CD14-positive monocyte (primary cell): ENCODE measurements around the gene RFX3. TPM values are rescaled to one million over a fixed set of nuclear protein-coding genes. Genes with fewer than 3 reads are reported as not detected.

Experiments
- DNase-seq, 3 donors: peaks; one replicate each; pipeline ENCODE4 v3.0.0-alpha.2; 2011 to 2022
- H2AFZ ChIP-seq: 2 replicates; pipeline ENCODE4 v1.6.0; 2012; ENCODE audit warnings: mild to moderate bottlenecking, low read depth, low read length, inconsistent platforms; ENCODE audit not compliant: insufficient read depth, poor library complexity, severe bottlenecking
- H3K27ac ChIP-seq, 2 donors: 1 replicate in 1 of 2; 2 replicates in 1 of 2; pipeline ENCODE4 v1.5.1; 2012 to 2013; ENCODE audit warnings: low read length in 2 of 2, control low read depth in 1 of 2, inconsistent platforms in 1 of 2, low read depth in 1 of 2, mild to moderate bottlenecking in 1 of 2
- H3K27me3 ChIP-seq, 2 donors: one replicate each; pipeline versions ENCODE4 v1.6.0 to v1.6.1; 2011 to 2013; ENCODE audit warnings: low read length in 2 of 2; ENCODE audit not compliant: control insufficient read depth in 2 of 2, insufficient read depth in 2 of 2
- H3K36me3 ChIP-seq, 2 donors: replicated peaks in 1 of 2; 1 replicate in 1 of 2; 2 replicates in 1 of 2; pipeline versions ENCODE4 v1.5.1 to v1.6.1; 2012 to 2013; ENCODE audit warnings: low read length in 2 of 2, control low read depth in 1 of 2, inconsistent platforms in 1 of 2, mild to moderate bottlenecking in 1 of 2; ENCODE audit not compliant: insufficient read depth in 2 of 2, control insufficient read depth in 1 of 2
- H3K4me1 ChIP-seq, 2 donors: 1 replicate in 1 of 2; 2 replicates in 1 of 2; pipeline versions ENCODE4 v1.5.1 to v1.6.1; 2012 to 2013; ENCODE audit warnings: low read length in 2 of 2, control low read depth in 1 of 2, inconsistent platforms in 1 of 2, mild to moderate bottlenecking in 1 of 2, moderate library complexity in 1 of 2; ENCODE audit not compliant: insufficient read depth in 2 of 2, control insufficient read depth in 1 of 2
- H3K4me2 ChIP-seq: replicated peaks from 2 replicates; pipeline ENCODE3; 2012; ENCODE audit warnings: low read length, moderate library complexity, mild to moderate bottlenecking; ENCODE audit not compliant: poor library complexity, severe bottlenecking; ENCODE audit errors: extremely low read depth
- H3K4me3 ChIP-seq, 3 experiments: fragments of 200-600 bp in 1 of 3; sonication (generic) in 1 of 3; replicated peaks in 1 of 3; 1 replicate in 2 of 3; 2 replicates in 1 of 3; pipeline ENCODE4 v1.5.1; 2011 to 2013; ENCODE audit warnings: low read length in 3 of 3, mild to moderate bottlenecking in 3 of 3, control low read depth in 2 of 3, low read depth in 2 of 3, inconsistent platforms in 1 of 3, moderate library complexity in 1 of 3
- H3K79me2 ChIP-seq: 2 replicates; pipeline ENCODE4 v1.6.0; 2012; ENCODE audit warnings: mild to moderate bottlenecking, control low read depth, inconsistent platforms, low read length, moderate library complexity; ENCODE audit not compliant: insufficient read depth
- H3K9ac ChIP-seq: 2 replicates; pipeline ENCODE4 v1.6.0; 2017; ENCODE audit warnings: low read length, mild to moderate bottlenecking; ENCODE audit not compliant: insufficient read depth, poor library complexity, severe bottlenecking
- H3K9me3 ChIP-seq, 2 donors: replicated peaks in 1 of 2; 1 replicate in 1 of 2; 2 replicates in 1 of 2; pipeline versions ENCODE4 v1.5.1 to v1.6.1; 2012 to 2013; ENCODE audit warnings: low read length in 2 of 2, control low read depth in 1 of 2; ENCODE audit not compliant: control insufficient read depth in 1 of 2, insufficient read depth in 1 of 2
- H4K20me1 ChIP-seq: 2 replicates; pipeline ENCODE4 v1.6.0; 2012; ENCODE audit warnings: mild to moderate bottlenecking, low read length, control low read depth, moderate library complexity; ENCODE audit not compliant: insufficient read depth
- H3K27ac Mint-ChIP-seq, 7 donors: one replicate each; pipeline ENCODE4 v1.8.0; 2020; ENCODE audit warnings: mild to moderate bottlenecking in 7 of 7, mixed read lengths in 7 of 7, moderate library complexity in 6 of 7, inconsistent platforms in 2 of 7
- H3K27me3 Mint-ChIP-seq, 3 donors: one replicate each; pipeline ENCODE4 v1.8.0; 2021 to 2022; ENCODE audit warnings: low read depth in 3 of 3, mild to moderate bottlenecking in 3 of 3, mixed read lengths in 3 of 3, moderate library complexity in 3 of 3, inconsistent platforms in 1 of 3
- H3K36me3 Mint-ChIP-seq, 2 donors: one replicate each; pipeline ENCODE4 v1.8.0; 2020; ENCODE audit warnings: mixed read lengths in 2 of 2, inconsistent platforms in 1 of 2, mild to moderate bottlenecking in 1 of 2
- H3K4me1 Mint-ChIP-seq: one replicate; pipeline ENCODE4 v1.8.0; 2020; ENCODE audit warnings: mild to moderate bottlenecking, mixed read lengths
- H3K4me3 Mint-ChIP-seq, 2 donors: one replicate each; pipeline ENCODE4 v1.8.0; 2020; ENCODE audit warnings: mild to moderate bottlenecking in 2 of 2, mixed read lengths in 2 of 2, moderate library complexity in 1 of 2
- H3K9me3 Mint-ChIP-seq, 7 donors: one replicate each; pipeline ENCODE4 v1.8.0; 2020 to 2022; ENCODE audit warnings: mixed read lengths in 7 of 7, mild to moderate bottlenecking in 6 of 7, moderate library complexity in 6 of 7, inconsistent platforms in 2 of 7
- CTCF ChIP-seq: fragments of 200-600 bp; IDR thresholded peaks from one replicate; pipeline ENCODE4 v1.8.0; 2022; ENCODE audit warnings: antibody characterized with exemption, mild to moderate bottlenecking
- WGBS: methylation state at CpG from one replicate; pipeline ENCODE4 v1.1.5; 2013; ENCODE audit warnings: missing lambda C conversion rate; ENCODE audit not compliant: insufficient coverage; 5-methylcytosine and 5-hydroxymethylcytosine counted together
- intact Hi-C, 2 donors: fragments of 100-400 bp; cut with micrococcal nuclease; formaldehyde crosslinking; loops; one replicate each; pipeline versions ENCODE4 v1.15.0 to v1.15.1; 2023
- polyA plus RNA-seq, 3 donors: library from polyadenylated mRNA; depleted of rRNA in 1 of 3; unstranded in 2 of 3; stranded (reverse) in 1 of 3; fragments of 300-500 nt in 2 of 3; fragments of >200 nt in 1 of 3; fragmentation: Illumina TruSeq in 2 of 3; gene quantifications; 1 replicate in 2 of 3; 2 replicates in 1 of 3; pipeline ENCODE4 v1.2.3, GENCODE V29; 2012 to 2021

The RFX3 gene
- polyA plus RNA-seq, 3 donors = 1.7 to 5.2 (median 3.2) TPM

- H4K20me1 ChIP-seq = peaks cover 2% of the 10 kb centered on the region
- H3K4me1 ChIP-seq = peaks cover 4 to 9% of the 10 kb centered on the region in 2 donors
- H3K9me3 Mint-ChIP-seq = no peaks in the 10 kb centered on the region
- no peak overlapping the region for H3K27ac Mint-ChIP-seq
- H3K36me3 ChIP-seq = no peaks in the 10 kb centered on the region
- H3K9ac ChIP-seq = no peak overlapping the region
- TF ChIP-seq CTCF = no peak
- no peak overlapping the region for H2AFZ ChIP-seq
- H3K27me3 ChIP-seq = no peaks in the 10 kb centered on the region
- 100% methylated on average over 1 of the region's 3 CpGs for WGBS
- H3K9me3 ChIP-seq = no peaks in the 10 kb centered on the region
- peaks cover 10% of the 10 kb centered on the region for H3K79me2 ChIP-seq
- no peak for DNase-seq
- intact Hi-C loops = no loop called here
- no peak overlapping the region for H3K4me3 Mint-ChIP-seq
- H3K4me3 ChIP-seq = no peak overlapping the region
- H3K4me2 ChIP-seq = no peak overlapping the region
- H3K4me1 Mint-ChIP-seq = peaks cover 13% of the 10 kb centered on the region
- no peak overlapping the region for H3K27ac ChIP-seq
- H3K36me3 Mint-ChIP-seq = peaks cover 0 to 2% of the 10 kb centered on the region in 2 donors
- H3K27me3 Mint-ChIP-seq = no peaks in the 10 kb centered on the region
These were observed 8.3 kb downstream of the RFX3 start for GRCh38 chr9:3517377-3518048.

GRCh38 chr9:3516667-3517330, 9.0 kb downstream of the RFX3 start:
- Histone ChIP-seq H4K20me1 (peaks cover 2% of the 10 kb centered on the region), H3K4me3 (no peak overlapping the region), H3K4me2 (no peak overlapping the region), H3K9ac (no peak overlapping the region), H3K79me2 (peaks cover 8% of the 10 kb centered on the region), H3K36me3 (no peaks in the 10 kb centered on the region), H3K27me3 (no peaks in the 10 kb centered on the region), H3K4me1 (peaks cover 4 to 13% of the 10 kb centered on the region in 2 donors), H3K27ac (no peak overlapping the region), H2AFZ (no peak overlapping the region), H3K9me3 (no peaks in the 10 kb centered on the region)
- intact Hi-C loops = no loop called here
- H3K36me3 Mint-ChIP-seq = no peaks in the 10 kb centered on the region
- H3K4me3 Mint-ChIP-seq = no peak overlapping the region
- no peak overlapping the region for H3K27ac Mint-ChIP-seq
- 100% methylated on average over 2 of the region's 4 CpGs for WGBS
- H3K4me1 Mint-ChIP-seq = peaks cover 13% of the 10 kb centered on the region
- TF ChIP-seq CTCF = no peak
- no peaks in the 10 kb centered on the region for H3K9me3 Mint-ChIP-seq
- no peak for DNase-seq
- H3K27me3 Mint-ChIP-seq = no peaks in the 10 kb centered on the region
